ELR (cell line): ENCODE measurements around the gene SHBG.
"Not testable (repeated sequence)": the region's sequence is repeated elsewhere in the genome, so short reads cannot be mapped to it uniquely, and the experiment has no call there.

Experiments used
- DNase-seq: peaks from one replicate; pipeline ENCODE4 v3.0.0-alpha.2; 2015; ENCODE audit warnings: low read depth

Gene SHBG, protein sequence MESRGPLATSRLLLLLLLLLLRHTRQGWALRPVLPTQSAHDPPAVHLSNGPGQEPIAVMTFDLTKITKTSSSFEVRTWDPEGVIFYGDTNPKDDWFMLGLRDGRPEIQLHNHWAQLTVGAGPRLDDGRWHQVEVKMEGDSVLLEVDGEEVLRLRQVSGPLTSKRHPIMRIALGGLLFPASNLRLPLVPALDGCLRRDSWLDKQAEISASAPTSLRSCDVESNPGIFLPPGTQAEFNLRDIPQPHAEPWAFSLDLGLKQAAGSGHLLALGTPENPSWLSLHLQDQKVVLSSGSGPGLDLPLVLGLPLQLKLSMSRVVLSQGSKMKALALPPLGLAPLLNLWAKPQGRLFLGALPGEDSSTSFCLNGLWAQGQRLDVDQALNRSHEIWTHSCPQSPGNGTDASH

DNA sequence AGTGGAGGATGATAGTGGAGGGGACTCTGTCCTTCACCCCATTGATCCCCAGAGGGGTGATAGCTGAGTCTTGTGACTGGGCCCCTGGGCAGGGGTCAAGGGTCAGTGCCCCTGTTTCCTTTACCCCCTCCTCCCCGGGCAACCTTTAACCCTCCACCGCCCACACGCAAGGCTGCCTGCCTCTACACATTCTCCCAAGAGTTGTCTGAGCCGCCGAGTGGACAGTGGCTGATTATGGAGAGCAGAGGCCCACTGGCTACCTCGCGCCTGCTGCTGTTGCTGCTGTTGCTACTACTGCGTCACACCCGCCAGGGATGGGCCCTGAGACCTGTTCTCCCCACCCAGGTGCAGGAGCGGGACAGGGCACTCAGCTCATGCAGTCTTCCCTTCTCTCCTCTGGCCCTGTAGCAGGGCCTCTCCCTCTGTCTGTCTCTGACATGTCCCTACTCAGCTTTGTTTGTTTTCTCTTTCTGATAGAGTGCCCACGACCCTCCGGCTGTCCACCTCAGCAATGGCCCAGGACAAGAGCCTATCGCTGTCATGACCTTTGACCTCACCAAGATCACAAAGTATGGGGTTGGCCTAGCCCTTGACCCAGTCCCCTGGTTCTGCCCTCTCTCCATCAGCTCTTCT is at the start of gene SHBG:
Gene SHBG (plus strand): TSS at position 197 of the 633 bp plus-strand sequence. CDS start 38 bp downstream, at position 235.
- no peak for DNase-seq

DNA sequence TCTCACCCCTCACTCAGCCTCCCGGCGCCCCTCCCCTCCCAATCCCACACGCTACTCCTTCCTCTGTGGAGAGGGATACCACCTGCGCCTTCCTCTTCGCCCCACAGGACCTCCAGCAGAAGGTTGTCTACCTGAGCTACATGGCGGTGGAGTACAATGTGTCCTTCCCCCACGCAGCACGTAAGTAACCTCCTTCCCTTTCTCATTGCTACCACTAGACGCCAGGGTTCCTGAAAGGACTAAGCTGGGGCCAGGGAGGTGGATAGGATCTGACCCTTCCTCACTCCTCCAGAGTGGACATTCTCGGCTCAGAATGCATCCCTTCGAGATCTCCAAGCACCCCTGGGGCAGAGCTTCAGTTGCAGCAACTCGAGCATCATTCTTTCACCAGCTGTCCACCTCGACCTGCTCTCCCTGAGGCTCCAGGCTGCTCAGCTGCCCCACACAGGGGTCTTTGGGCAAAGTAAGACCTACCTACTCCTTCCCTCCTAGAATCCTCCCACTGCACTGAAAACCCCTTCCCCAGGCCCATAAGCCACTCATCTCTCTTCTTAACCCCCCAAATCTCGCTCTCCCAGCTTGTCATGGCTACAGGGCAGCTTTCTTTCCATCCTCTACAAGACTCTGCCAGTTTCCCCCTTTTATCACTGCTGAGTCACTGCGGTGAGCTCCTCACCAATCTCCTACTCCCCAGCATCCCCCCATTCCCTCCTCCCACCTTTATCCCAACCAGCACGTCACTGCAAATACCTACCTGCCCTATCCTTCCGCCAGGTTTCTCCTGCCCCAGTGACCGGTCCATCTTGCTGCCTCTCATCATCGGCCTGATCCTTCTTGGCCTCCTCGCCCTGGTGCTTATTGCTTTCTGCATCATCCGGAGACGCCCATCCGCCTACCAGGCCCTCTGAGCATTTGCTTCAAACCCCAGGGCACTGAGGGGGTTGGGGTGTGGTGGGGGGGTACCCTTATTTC is 49.0 kb upstream of the SHBG start:
- no peak for DNase-seq

DNA sequence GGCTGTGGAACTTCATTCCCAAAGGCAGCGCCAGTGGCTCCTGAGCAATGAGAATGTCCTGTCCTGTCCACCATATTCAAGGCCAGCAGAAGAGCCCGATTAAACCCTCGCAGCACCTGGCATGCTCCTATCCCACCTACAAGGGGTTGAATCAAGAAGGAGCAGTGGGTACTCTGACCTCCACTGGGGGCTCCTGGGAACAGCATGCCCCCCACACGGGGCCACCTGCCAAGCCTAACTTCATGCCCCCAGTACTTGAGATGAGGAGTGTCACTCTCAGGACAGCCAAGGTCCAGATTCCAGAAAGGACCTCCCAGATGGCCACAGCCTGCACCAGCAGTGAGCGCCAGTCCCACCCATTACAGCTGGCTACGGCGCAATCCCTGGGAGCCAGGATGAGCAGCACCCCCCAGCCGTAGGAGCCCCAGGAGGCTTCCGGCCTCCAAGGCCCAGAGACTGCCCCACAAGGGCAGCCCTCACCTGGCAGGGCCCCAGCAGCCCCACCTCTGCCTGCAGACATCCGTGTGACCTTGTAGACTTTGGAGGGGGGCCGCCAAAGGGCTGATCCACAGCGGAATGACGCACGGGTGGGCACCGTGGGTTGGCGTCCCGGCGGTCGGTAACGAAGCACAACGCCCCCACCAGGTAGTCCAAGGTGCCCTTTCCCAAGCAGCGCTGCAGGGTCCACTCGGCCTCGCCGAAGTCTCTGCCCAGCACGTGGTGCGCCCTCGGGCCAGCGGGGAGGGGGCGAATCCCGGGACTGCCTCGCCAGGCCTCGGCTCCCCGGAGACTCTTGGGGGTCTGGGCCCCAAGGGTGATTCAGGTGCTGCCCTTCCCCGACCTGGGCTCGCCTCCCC is 47.3 kb upstream of the SHBG start:
- DNase-seq = no peak

DNA sequence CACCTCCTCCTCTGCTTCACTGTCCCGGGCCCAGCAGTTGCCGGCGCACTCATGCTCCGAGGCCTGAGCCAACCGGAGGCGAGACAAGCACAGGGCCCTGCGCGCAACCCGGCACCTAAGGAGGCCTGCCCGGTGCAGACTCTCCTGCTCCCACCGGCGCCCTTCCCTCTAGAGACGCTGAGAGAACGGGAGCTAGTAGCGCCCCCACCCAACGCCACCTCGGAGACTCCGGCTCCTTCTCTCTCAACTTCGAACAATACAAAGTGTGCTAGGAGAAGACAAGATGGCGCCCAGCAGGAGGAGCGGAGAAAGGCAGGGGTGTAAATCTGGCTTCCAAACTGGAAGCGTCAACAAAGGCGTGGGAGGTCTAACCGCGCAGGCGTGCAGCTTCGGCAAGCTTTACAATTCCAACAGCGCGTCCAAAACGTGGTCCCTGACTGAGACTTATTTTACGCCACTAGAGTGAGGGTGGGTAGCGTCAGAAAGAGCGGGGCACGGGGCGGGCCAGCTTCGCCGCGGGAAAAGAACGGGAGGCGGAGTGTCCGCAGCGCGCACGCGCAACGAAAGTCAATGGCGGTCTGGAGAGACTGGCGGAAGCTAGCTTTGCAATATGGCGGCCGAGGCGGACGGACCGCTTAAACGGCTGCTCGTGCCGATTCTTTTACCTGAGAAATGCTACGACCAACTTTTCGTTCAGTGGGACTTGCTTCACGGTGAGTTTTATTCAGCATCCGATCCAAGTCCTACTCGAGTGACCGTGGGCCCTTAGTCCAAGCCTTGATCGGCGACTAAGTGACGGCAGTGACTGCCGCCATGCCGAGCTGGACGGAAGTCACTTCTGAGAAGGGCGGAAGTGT is 46.5 kb upstream of the SHBG start, which contains the start of gene MPDU1:
Gene MPDU1 (plus strand): TSS at position 600 of the 857 bp plus-strand sequence. CDS start 11 bp downstream, at position 611.
- peak; percentile 97 for DNase-seq

DNA sequence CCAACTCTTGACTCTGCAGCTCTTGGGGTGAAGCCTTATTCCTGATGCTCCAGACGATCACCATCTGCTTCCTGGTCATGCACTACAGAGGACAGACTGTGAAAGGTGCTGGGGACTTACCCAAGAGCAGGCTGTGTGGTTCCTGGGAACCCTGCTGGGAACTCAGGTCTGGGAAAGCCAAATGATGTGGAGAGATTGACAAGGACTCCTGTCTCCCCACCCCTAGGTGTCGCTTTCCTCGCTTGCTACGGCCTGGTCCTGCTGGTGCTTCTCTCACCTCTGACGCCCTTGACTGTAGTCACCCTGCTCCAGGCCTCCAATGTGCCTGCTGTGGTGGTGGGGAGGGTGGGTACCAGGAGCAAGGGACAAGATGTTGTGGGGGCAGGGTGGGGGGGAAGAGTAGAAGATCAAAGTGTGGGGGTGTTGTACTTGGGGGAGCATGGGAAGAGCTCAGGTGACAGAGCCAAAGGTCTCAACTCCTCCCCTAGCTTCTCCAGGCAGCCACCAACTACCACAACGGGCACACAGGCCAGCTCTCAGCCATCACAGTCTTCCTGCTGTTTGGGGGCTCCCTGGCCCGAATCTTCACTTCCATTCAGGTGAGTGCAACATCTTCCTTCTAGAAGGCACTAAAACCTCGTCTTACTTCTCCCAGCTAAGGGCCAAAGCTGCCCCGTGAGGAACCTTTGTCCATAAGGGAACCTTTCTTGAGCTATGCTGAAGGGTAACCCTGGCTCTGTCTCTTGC is 43.1 kb upstream of the SHBG start:
- DNase-seq = peak; percentile 68

DNA sequence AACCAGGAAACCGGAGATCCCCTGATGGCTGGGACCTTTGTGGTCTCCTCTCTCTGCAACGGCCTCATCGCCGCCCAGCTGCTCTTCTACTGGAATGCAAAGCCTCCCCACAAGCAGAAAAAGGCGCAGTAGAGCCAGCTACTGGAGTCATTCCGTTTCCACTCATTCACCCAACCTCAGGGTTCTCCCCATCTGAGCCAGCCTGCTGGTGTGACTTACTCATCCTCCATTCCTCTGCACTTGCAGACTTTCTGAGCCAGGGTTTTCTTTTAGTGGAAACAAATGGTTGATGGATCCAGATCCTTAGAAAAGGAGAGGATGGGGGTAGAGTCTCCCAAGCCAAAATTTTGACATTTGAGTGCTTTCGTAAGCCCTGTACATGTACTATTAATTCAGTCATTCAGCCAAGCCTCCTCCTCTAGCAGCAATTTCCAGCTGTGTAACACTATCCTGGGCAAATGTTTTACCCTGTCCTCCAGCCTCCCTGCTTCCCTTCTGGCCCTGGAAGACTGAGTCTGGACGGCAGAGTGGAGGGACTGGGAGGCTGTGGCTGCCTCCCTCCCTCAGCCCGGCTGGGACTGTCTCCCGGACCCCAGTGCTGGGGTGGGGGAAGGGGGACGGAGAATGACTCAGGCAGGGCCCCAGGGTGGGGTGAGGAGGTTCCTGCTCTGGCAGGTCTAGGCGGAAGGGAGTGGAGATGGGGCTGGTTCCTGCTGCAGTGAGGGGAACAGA is 42.3 kb upstream of the SHBG start:
- peak; percentile 97 for DNase-seq

DNA sequence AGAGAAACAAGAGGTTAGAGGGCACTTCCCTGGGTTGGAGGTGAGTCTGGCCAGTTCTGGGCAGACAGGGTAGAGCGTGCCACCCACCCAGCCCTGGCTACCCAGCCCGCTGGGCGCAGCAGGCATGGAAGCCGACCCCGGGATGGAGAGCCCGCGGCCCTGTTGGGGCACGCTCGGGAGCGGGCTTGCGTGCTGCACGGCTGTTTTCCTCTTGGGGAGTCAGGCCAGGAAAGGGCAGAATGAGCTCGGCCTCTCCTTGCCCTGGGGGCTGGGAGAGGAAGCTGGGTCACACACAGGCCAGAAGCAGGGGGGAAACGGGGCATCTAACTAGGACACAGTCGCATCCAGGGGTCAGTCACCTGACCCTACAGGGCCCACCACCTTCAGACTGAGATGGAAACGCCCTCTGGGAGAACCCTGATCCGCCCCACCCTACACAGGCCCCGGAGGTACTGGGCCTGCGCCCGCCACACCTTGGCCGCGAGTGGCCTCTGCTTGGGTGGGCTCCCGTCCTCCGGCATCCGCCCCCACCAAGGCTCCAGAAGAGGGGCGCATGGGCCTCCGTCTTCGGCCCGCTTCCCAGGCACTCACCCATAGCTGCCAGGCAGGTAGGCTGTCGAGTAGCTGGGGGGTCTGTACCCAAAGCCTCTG is 41.3 kb upstream of the SHBG start:
- DNase-seq = peak; percentile 52

DNA sequence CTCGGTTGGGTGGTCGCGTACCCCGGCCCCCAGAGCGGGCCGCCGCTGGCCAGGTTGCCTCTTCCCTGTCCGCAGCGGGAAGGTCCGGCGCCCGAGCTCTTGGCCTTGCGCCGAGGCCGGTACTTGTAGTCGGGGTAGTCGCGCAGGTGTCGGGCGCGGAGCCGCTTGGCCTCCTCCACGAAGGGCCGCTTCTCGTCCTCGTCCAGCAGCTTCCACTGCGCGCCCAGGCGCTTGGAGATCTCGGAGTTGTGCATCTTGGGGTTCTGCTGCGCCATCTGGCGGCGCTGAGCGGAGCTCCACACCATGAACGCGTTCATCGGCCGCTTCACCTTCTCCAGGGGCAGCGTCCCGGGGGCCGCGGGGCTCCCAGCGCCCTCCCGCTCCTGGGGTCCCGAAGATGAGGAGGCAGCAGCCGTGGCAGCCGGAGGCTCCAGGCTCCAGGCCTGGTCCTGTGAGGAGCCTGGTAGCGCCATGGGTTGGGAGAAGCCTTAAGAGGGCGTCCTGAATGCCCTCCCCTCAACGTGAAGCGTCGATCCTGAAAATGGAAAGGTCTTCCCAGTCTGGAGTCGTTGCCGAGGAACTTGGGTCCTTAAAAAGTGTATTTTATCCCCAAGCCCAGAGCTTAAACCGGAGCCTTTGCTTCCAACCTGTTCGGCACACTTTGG is 40.6 kb upstream of the SHBG start:
- DNase-seq = peak; percentile 94

DNA sequence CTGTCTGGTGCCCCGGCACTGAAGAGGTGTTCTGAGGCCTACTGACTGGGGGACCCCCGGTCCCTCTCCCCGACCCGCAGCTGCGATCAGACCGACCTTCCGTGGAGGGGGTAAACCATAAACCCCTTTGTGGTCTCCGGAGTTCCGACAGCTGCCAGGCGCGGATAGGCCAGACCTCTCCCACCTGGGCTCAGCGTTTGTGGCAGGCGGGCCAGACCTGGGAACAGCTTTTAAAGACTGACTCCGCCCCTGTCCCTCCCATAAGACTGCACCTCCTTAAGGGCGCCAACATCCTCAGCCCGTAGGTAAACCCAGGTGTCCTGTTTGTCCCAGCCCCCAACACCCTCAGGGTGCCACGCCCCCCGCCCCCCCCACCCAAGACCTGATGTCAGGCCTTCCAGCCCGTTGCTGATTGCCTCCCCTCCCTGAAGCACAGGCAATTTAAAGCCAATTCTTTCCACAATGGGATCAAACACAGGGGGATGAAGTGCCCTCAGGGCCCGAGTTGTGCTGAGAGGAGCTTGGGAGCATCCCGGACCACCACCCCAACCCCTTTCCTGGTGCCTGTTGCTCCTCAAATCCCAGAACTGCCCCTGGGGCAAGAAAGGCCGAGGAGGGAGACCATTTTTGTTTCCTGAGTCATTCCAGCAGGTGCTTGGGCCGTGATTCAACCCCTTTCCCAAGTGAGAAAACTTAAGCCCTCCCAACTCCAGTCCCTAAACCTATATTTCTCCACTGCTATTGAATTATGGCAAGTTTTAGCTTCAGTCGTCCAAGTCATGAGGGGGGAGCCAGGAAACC is 39.8 kb upstream of the SHBG start, which contains the start of gene SOX15:
Gene SOX15 (minus strand): TSS at position 204 of the 801 bp plus-strand sequence. CDS start 418 bp downstream, outside the sequence.
- peak; percentile 91 for DNase-seq

DNA sequence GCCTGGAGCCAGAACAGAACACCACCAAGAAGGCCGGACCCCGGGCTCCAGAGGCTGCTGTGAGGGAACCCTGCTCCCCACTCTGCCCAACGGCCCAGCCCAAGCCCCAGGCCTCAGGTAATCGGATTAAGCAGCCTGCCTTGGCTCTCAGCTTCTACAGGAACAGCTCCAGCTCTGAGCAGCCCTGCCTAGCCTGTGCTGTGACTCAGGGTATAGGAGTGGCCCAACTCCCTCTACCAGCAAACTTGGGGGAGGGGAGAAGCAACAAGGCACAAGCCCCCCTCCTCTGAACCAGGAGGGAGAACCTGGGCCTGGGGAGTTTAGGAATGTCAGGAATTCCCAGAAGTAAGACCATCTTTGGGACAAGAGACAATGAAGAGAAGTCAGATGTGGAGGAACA is 39.2 kb upstream of the SHBG start:
- peak; percentile 85 for DNase-seq

DNA sequence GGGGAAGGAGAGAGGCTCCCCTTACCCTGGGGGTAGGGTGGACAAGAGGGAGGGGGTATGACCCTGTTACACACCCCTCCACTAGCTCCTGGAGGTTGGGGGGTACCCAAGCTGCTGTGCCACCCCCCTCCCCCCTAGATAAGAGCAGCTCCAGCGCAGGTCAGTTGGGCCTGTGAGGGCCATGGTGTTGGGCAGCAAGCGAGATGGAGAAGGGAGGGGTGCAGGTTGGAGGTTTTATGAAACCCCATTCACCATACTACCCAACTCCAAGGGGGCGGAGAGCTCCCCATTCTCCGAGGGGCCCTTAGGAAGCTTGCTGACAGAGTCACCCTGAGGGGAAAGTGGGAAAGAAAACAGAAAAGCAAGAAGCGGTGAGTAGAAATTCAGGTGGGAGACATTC is 38.3 kb upstream of the SHBG start:
- no peak for DNase-seq

DNA sequence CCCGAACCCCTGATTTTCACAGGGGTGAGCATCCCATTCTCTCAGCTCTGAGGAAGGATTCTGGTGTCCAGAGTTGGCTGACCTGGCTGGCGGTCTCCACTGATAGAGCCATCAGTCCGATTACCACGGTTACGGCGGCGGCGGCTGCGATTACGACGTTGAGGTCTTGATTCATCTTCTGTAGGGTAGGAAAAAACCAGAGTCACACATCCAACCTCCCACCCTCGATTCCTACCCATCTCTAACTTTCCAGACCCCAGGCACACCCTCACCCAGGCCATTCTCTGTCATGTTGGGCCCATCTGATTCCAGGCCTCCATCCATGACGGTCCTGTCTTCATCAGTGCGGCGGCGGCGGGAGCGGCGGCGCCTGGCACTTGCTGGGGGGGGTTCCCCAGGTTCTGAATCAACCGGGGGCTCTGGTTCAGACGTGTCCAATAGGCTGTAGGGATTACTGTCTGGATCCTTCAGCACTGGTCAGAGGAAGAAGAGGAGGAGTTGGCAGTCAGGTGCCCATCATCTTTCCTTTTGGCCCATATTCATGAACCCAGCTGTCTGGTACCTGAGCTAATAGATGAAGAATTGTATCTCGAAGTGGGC is 37.4 kb upstream of the SHBG start:
- no peak for DNase-seq

DNA sequence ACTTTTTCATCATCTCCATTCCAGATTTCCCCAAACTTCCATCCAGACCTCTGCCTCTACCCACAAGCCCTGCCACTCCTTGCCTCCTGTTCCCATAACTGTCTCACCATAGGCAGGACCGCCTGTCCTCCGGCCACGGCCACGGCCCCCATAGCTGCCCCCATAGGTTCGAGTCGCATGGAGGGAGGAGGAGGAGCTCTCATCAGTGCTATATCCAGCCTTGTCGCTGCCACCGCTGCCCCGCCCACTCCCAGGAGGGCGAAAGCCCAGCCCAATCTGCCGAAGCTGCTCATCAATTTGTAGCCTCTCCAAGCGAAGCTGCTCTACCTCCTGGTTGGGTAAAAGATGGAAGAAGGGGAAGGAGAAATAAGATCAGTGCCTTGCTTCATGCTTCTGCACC is 36.6 kb upstream of the SHBG start:
- no peak for DNase-seq

DNA sequence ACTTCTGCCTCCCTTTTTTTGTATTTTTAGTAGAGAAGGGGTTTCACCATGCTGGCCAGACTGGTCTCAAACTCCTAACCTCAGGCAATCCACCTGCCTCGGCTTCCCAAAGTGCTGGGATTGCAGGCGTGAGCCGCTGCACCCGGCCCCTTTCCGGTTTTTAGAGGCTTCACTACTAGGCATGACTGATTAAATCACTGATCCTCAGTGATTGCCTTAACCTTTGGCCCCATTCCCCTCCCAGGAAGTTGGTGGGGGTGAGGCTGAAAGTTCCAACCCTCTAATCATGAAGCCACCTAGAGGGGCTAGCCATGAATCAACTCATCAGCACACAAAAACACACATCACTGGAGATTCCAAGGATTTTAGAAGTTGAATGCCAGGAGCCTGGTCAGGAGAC is 32.4 kb upstream of the SHBG start:
- DNase-seq = not testable (repeated sequence)

DNA sequence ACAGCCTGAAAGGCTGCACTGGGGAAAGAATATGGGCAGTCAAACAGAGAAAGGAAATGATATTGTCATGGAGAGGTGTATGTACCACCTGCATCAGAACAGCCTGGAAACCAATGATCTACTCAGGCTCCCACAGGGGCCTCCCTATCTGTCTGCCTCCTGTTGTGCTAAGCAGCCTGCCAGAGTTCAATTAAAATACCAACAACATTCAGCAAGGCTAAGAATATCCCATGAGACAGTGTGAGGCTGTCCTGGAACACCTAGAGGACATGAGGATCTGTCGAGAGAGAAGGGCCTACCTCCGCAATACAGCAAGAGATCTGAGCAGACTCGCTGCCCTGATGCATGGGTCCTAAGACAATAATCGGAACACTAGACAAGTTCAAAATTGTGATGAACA is 23.7 kb upstream of the SHBG start:
- no peak for DNase-seq

DNA sequence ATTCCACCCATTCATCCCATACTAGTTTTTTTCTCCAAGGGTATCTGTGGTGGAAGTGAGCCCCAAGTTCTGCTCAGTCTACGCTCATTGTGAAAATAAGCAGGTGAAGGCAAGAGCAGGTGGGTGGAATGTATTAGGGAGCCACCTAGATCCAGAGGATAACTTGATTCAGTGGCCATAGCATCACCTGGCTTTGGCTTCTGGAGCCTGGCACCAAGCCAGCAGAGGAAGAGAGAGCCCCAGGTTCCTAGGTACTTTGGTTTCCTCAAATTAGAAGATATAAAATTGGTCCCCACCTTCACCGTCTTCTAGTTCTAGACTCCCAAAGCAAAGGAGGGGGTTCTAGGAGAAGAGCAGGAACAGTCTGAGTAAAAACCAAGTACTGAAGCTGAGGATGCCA is 19.3 kb upstream of the SHBG start:
- DNase-seq = no peak
